Neuronal stem cell (in vitro differentiated cells): ENCODE data around the gene EGLN2.

Experiments used
- DNase-seq: peaks from one replicate; pipeline ENCODE4 v3.0.0-alpha.2; 2013; ENCODE audit warnings: low spot score
- H2AFZ ChIP-seq: one replicate; pipeline ENCODE4 v1.6.1; 2013; ENCODE audit warnings: mild to moderate bottlenecking, low read length, inconsistent platforms
- H2AK5ac ChIP-seq: 2 replicates; pipeline ENCODE4 v1.6.1; 2013; ENCODE audit warnings: low read depth, mild to moderate bottlenecking, inconsistent platforms, low read length, moderate library complexity, mixed read lengths
- H2BK120ac ChIP-seq: 2 replicates; pipeline ENCODE4 v1.6.1; 2013; ENCODE audit warnings: low read depth, mild to moderate bottlenecking, inconsistent platforms, low read length, moderate library complexity, mixed read lengths
- H2BK12ac ChIP-seq: one replicate; pipeline ENCODE4 v1.6.1; 2013; ENCODE audit warnings: low read length, inconsistent platforms
- H2BK15ac ChIP-seq: 2 replicates; pipeline ENCODE4 v1.6.1; 2013; ENCODE audit warnings: mild to moderate bottlenecking, low read length, inconsistent platforms, mixed read lengths
- H2BK5ac ChIP-seq: one replicate; pipeline ENCODE4 v1.6.1; 2013; ENCODE audit warnings: inconsistent platforms, mild to moderate bottlenecking, low read length, moderate library complexity
- H3K14ac ChIP-seq: one replicate; pipeline ENCODE4 v1.6.1; 2013; ENCODE audit warnings: low read length, inconsistent platforms
- H3K18ac ChIP-seq: 2 replicates; pipeline ENCODE4 v1.6.1; 2013; ENCODE audit warnings: low read length, inconsistent platforms
- H3K23ac ChIP-seq: 2 replicates; pipeline ENCODE4 v1.6.1; 2013; ENCODE audit warnings: low read depth, mild to moderate bottlenecking, mixed read lengths, low read length, inconsistent platforms; ENCODE audit not compliant: poor library complexity
- H3K27ac ChIP-seq: replicated peaks from 3 replicates; pipeline ENCODE4 v1.5.1; 2013; ENCODE audit warnings: low read length, inconsistent platforms
- H3K27me3 ChIP-seq, 3 experiments: 2 replicates each; pipeline ENCODE4 v1.6.1; 2013; ENCODE audit warnings: low read length in 3 of 3, mild to moderate bottlenecking in 2 of 3, inconsistent platforms in 1 of 3, low read depth in 1 of 3, mixed read lengths in 1 of 3, moderate library complexity in 1 of 3; ENCODE audit not compliant: control insufficient read depth in 3 of 3, insufficient read depth in 3 of 3
- H3K36me3 ChIP-seq, 2 donors: replicated peaks in 1 of 2; 2 replicates each; pipeline ENCODE4 v1.6.1; 2013; ENCODE audit warnings: low read length in 2 of 2; ENCODE audit not compliant: control insufficient read depth in 2 of 2, insufficient read depth in 2 of 2
- H3K4ac ChIP-seq: 2 replicates; pipeline ENCODE4 v1.6.1; 2013; ENCODE audit warnings: inconsistent platforms, mild to moderate bottlenecking, low read length, moderate library complexity
- H3K4me1 ChIP-seq, 2 donors: 1 replicate in 1 of 2; 2 replicates in 1 of 2; pipeline ENCODE4 v1.6.1; 2013; ENCODE audit warnings: low read length in 2 of 2, low read depth in 1 of 2; ENCODE audit not compliant: control insufficient read depth in 2 of 2, insufficient read depth in 1 of 2
- H3K4me2 ChIP-seq: one replicate; pipeline ENCODE4 v1.6.1; 2013; ENCODE audit warnings: mild to moderate bottlenecking, low read length, inconsistent platforms; ENCODE audit not compliant: insufficient read depth, poor library complexity, severe bottlenecking
- H3K4me3 ChIP-seq, 2 donors: 2 replicates each; pipeline ENCODE4 v1.5.1; 2013; ENCODE audit warnings: low read length in 2 of 2, mild to moderate bottlenecking in 2 of 2, inconsistent platforms in 1 of 2, moderate library complexity in 1 of 2
- H3K79me1 ChIP-seq: one replicate; pipeline ENCODE4 v1.6.1; 2013; ENCODE audit warnings: low read depth, mild to moderate bottlenecking, inconsistent platforms, low read length, moderate library complexity
- H3K9ac ChIP-seq: one replicate; pipeline ENCODE4 v1.6.1; 2013; ENCODE audit warnings: mild to moderate bottlenecking, low read depth, low read length, inconsistent platforms; ENCODE audit not compliant: poor library complexity
- H3K9me3 ChIP-seq, 2 donors: replicated peaks in 1 of 2; 2 replicates each; pipeline versions ENCODE3 to v1.6.1; 2013; ENCODE audit warnings: low read length in 2 of 2, mild to moderate bottlenecking in 2 of 2, inconsistent platforms in 1 of 2, low read depth in 1 of 2, mixed read lengths in 1 of 2, moderate library complexity in 1 of 2; ENCODE audit not compliant: control insufficient read depth in 2 of 2, insufficient read depth in 1 of 2
- H4K8ac ChIP-seq: one replicate; pipeline ENCODE4 v1.6.1; 2013; ENCODE audit warnings: low read depth, mild to moderate bottlenecking, inconsistent platforms, low read length, moderate library complexity
- H4K91ac ChIP-seq: one replicate; pipeline ENCODE4 v1.6.1; 2013; ENCODE audit warnings: low read length, low read depth, mild to moderate bottlenecking, inconsistent platforms; ENCODE audit not compliant: poor library complexity
- WGBS, 2 donors: extraction: QIAGEN DNeasy Blood & Tissue Kit; methylation state at CpG; one replicate each; pipeline ENCODE4 v1.1.7; 2013; ENCODE audit warnings: missing lambda C conversion rate in 2 of 2, mixed read lengths in 1 of 2; ENCODE audit not compliant: insufficient read length in 2 of 2, insufficient replicate concordance in 1 of 2; ENCODE audit errors: extremely low coverage in 2 of 2; 5-methylcytosine and 5-hydroxymethylcytosine counted together

Gene EGLN2

GRCh38 chr19:40776932-40777644 is 21.9 kb upstream of the EGLN2 start:
- no peaks in the 10 kb centered on the region for H3K79me1 ChIP-seq
- no peak overlapping the region for H2BK5ac ChIP-seq
- peaks cover 0 to 6% of the 10 kb centered on the region in 2 donors for H3K4me1 ChIP-seq
- H3K4me2 ChIP-seq = peak overlapping the region; percentile 58
- peak; percentile 97 for DNase-seq
- H3K9me3 ChIP-seq = no peaks in the 10 kb centered on the region
- H2BK15ac ChIP-seq = no peak overlapping the region
- H2BK120ac ChIP-seq = no peak overlapping the region
- H3K14ac ChIP-seq = no peak overlapping the region
- peak overlapping the region; percentile 100 for H3K27ac ChIP-seq
- H4K91ac ChIP-seq = no peak overlapping the region
- peak overlapping the region; percentile 38 for H3K9ac ChIP-seq
- no peak overlapping the region for H3K23ac ChIP-seq
- H3K4ac ChIP-seq = no peak overlapping the region
- no peaks in the 10 kb centered on the region for H3K27me3 ChIP-seq
- peaks cover 0 to 1% of the 10 kb centered on the region in 2 donors for H3K36me3 ChIP-seq
- peak overlapping the region; percentile 35 for H2AFZ ChIP-seq
- H2AK5ac ChIP-seq = peak overlapping the region; percentile 70
- H3K18ac ChIP-seq = peak overlapping the region; percentile 69
- peak overlapping the region; percentile 64 to 81 for H3K4me3 ChIP-seq
- no peak overlapping the region for H2BK12ac ChIP-seq
- no peak overlapping the region for H4K8ac ChIP-seq
- WGBS, 2 donors = no CpG with 5 or more reads among the region's 13 CpGs

GRCh38 chr19:40777645-40777936 is 21.4 kb upstream of the EGLN2 start:
- Histone ChIP-seq H4K91ac (no peak overlapping the region), H4K8ac (no peak overlapping the region), H3K79me1 (no peaks in the 10 kb centered on the region), H3K18ac (peak overlapping the region; percentile 25), H3K9ac (peak overlapping the region; percentile 38), H2AK5ac (no peak overlapping the region), H3K4ac (no peak overlapping the region), H3K27ac (peak overlapping the region; percentile 100), H2BK120ac (no peak overlapping the region), H2AFZ (peak overlapping the region; percentile 35), H3K4me2 (peak overlapping the region; percentile 58), H3K4me1 (peaks cover 0 to 6% of the 10 kb centered on the region in 2 donors), H3K9me3 (no peaks in the 10 kb centered on the region), H3K27me3 (no peaks in the 10 kb centered on the region), H3K14ac (no peak overlapping the region), H2BK5ac (no peak overlapping the region), H3K23ac (peak overlapping the region; percentile 18), H3K36me3 (peaks cover 0 to 1% of the 10 kb centered on the region in 2 donors), H2BK15ac (no peak overlapping the region), H3K4me3 (peak overlapping the region; percentile 64 to 81), H2BK12ac (no peak overlapping the region)
- DNase-seq = no peak
- no CpG with 5 or more reads among the region's 10 CpGs for WGBS, 2 donors

- H2BK15ac ChIP-seq = no peak within 1 kb of the TSS
- H3K4me1 ChIP-seq = peaks cover 0 to 6% of the 10 kb centered on the region in 2 donors
- H3K18ac ChIP-seq = peak within 1 kb of the TSS; percentile 88
- peak within 1 kb of the TSS; percentile 64 to 98 for H3K4me3 ChIP-seq
- H4K91ac ChIP-seq = no peak within 1 kb of the TSS
- no peaks in the 10 kb centered on the region for H3K9me3 ChIP-seq
- WGBS, 2 donors = no CpG with 5 or more reads among the region's 56 CpGs
- H2AK5ac ChIP-seq = peak within 1 kb of the TSS; percentile 70
- peak; percentile 100 for DNase-seq
- H2AFZ ChIP-seq = peak within 1 kb of the TSS; percentile 92
- H3K36me3 ChIP-seq = peaks cover 0 to 1% of the 10 kb centered on the region in 2 donors
- no peak within 1 kb of the TSS for H2BK120ac ChIP-seq
- no peak within 1 kb of the TSS for H2BK12ac ChIP-seq
- H3K4me2 ChIP-seq = peak within 1 kb of the TSS; percentile 58
- H3K27ac ChIP-seq = peak within 1 kb of the TSS; percentile 100
- peak within 1 kb of the TSS; percentile 18 for H3K23ac ChIP-seq
- peak within 1 kb of the TSS; percentile 77 for H3K9ac ChIP-seq
- H3K79me1 ChIP-seq = no peaks in the 10 kb centered on the region
- H3K4ac ChIP-seq = no peak within 1 kb of the TSS
- no peak within 1 kb of the TSS for H3K14ac ChIP-seq
- H3K27me3 ChIP-seq = no peaks in the 10 kb centered on the region
- H2BK5ac ChIP-seq = peak within 1 kb of the TSS; percentile 30
- H4K8ac ChIP-seq = no peak within 1 kb of the TSS
Observed at GRCh38 chr19:40777937-40778705, 20.9 kb upstream of the EGLN2 start, which contains the start of gene RAB4B. Gene RAB4B (plus strand): TSS chr19:40778247. CDS start chr19:40778376, 129 bp downstream.

GRCh38 chr19:40778706-40779284 is 20.2 kb upstream of the EGLN2 start:
- H3K36me3 ChIP-seq = peaks cover 0 to 1% of the 10 kb centered on the region in 2 donors
- WGBS, 2 donors = no CpG with 5 or more reads among the region's 7 CpGs
- peak overlapping the region; percentile 5 for H3K18ac ChIP-seq
- peaks cover 1% of the 10 kb centered on the region for H3K79me1 ChIP-seq
- H3K27ac ChIP-seq = peak overlapping the region; percentile 93
- no peaks in the 10 kb centered on the region for H3K9me3 ChIP-seq
- no peaks in the 10 kb centered on the region for H3K27me3 ChIP-seq
- H4K91ac ChIP-seq = no peak overlapping the region
- H2BK5ac ChIP-seq = peak overlapping the region; percentile 30
- H4K8ac ChIP-seq = no peak overlapping the region
- no peak overlapping the region for H3K4ac ChIP-seq
- H3K4me1 ChIP-seq = peaks cover 0 to 6% of the 10 kb centered on the region in 2 donors
- H2AFZ ChIP-seq = peak overlapping the region; percentile 92
- no peak overlapping the region for H2BK12ac ChIP-seq
- H2BK120ac ChIP-seq = no peak overlapping the region
- no peak overlapping the region for H2BK15ac ChIP-seq
- H3K4me2 ChIP-seq = peak overlapping the region; percentile 55
- no peak overlapping the region for H3K23ac ChIP-seq
- H3K9ac ChIP-seq = no peak overlapping the region
- no peak overlapping the region for H3K14ac ChIP-seq
- DNase-seq = no peak
- no peak overlapping the region for H2AK5ac ChIP-seq
- peak overlapping the region; percentile 64 to 98 for H3K4me3 ChIP-seq
